Fibroblast of skin of abdomen (primary cell): ENCODE results near the gene STK33.

Source experiments
- DNase-seq: peaks from one replicate; pipeline ENCODE4 v3.0.0-alpha.2; 2013

STK33 gene

DNA sequence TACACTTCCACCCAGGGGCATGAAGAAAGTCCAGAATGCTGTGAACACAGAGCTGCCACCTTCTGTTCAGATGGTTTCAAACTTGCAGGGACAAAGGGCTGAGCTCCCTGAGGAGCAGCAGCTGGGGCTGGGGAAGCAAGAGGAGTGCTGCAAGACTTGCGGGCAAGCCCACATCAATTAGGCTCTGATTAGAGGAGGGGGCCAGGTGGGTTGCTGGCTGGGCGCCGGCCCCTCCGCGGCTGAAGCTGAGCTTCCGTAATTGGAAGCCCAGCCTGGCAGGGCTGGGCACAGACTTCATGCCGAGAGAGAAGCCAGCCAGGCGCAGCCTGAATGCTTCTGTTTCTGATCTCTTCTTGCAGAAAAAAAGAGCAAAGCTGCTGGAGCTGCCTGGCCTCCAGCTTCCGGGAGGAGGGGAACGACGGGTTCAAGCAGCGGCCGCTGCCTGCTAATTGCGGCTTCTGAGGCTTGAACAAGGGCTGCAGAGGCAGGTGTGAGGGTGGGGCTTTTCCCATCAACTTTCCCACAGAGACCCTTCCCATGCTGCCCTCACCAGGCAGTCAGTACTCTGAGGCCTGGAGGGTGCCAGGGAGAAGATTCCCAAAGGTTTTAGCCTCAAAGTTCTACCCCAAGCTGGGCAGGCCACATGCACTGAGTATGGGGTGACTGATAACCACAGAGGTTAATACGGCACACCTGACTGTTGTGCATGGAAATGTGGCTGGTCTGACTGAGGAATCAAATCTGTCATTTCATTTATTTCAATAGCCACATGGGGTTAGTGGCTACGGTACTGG is 239.2 kb downstream of the STK33 start:
- DNase-seq, result no peak

GRCh38 chr11:8352876-8353505 is 241.0 kb downstream of the STK33 start:
- no peak for DNase-seq

DNA sequence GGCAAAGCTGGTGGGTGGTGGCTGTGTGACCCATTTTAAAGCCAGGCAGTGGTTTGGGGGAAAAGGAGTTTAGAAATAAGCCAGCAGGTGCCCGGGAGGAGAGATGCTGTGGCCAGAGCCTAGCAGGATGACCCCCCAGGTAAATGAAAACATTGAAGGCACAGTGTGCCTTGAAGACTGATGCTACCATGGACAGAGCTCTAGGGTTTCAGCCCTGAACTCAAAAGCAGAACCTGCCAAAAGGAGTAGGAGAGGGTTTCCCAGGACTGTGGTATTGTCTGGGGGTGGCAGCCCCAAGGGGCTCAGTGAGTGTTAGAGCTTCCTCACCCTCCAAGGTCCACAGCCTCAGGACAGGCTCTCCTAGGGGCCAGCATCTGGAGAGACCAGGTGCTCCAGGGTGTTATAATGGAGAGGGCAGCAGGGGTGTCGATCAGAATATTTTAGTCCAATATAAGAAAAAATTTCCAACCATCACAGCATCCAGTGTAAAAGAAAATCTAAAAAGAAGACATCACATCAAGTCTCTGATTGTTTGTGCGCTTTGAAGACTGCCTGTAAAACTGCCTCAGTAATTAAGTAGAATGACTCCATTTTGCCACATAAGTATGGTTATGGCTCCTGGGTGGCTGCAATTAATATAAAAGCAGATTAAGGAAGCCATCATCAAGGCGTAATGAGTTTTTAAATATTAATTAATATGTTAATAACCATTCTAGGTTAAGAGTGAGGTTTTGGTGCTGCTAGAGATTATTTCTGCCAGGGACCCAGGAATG is 241.7 kb downstream of the STK33 start:
- DNase-seq, result no peak

GRCh38 chr11:8351223-8351622 is 242.8 kb downstream of the STK33 start:
- DNase-seq, result no peak

- no peak for DNase-seq
Measured at GRCh38 chr11:8347978-8348377, 246.1 kb downstream of the STK33 start.

DNA sequence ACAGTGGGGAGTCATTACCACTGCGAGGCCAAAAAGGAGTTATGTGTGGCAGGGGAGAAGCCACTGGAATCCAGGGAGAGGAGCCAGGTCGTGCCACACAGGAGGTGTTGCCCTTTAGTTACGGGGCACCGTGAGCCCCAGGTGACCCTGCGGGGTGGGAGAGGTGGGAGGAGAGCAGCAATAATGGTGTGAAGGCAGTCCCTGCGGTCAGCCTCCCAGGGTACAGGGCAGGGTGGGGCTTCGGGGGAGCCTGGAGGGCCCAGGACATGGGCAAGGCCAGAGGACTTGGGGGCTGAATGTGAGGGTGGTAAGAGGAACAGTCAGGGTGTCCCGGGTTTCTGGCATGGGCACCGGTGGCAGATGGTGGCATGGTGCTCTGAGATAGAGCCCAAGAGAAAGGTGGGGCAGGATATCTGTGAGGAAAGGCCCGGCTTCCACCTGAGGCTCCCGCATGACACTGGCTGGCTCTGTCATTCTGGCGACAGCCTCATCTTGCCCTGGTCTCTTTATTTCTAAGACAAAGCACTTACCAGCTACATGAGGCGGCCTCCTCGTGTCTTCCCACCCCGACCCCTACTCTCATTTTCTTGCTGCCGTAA is 247.8 kb downstream of the STK33 start:
- DNase-seq, result no peak

GRCh38 chr11:8345179-8345578 is 248.8 kb downstream of the STK33 start:
- no peak for DNase-seq

DNA sequence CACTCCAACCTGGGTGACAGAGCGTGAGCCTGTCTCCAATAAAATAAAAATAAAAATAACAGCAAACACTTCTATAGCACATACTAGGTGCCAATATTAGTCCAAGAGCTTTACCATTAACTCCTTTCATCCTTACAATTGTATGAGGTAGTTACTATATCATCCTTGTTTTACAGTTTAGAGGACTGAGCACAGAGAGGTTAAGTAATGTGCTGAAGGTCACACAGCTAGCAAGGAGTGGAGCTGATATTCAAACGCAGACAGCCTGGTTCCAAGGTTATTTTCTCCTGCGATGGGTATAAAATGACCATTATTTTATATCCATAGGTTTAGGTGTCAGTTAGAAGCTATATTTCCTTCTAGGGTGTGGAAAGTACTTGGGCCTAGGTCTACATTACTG is 249.7 kb downstream of the STK33 start:
- DNase-seq, result no peak

DNA sequence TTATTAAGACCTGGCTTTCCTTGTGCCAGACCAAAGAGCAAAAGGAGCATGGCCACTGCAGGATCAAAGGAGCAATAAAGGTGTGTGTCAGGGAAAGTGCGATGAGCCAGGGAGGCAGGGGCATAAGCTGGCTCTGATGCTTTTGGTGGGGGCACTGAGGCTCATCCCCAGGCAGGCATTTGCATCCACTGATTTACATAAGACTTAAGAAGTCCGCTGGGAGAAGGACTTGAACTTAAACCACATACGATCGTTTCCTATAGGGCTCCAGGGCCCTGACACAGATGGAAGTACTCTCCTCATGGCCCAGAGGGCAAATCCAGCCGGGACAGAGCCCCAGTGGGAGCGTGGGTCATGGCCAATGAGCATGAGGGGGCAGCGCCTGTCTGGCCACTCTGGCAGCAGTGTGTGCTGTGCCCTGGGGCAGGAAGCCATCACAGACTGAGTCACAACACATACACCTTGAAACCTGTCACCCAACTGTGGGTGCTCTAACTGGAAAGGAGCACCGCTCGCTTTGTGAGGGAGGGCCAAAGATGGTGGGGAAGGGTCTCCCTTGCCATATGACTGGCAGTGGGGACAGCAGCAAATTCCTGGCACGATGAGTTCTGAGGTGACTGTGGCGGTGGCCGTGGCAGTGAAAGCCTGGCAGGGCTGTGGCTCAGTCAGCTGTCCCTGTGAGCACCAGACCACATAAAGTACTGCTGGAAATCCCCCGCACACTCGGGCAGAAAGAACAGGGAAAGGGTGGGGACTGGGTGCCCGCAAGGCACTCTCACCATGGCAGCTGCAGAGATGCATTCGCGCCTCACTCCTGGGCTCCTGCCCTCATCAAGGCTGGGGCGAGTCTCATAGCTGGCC is 251.0 kb downstream of the STK33 start:
- DNase-seq, result no peak

DNA sequence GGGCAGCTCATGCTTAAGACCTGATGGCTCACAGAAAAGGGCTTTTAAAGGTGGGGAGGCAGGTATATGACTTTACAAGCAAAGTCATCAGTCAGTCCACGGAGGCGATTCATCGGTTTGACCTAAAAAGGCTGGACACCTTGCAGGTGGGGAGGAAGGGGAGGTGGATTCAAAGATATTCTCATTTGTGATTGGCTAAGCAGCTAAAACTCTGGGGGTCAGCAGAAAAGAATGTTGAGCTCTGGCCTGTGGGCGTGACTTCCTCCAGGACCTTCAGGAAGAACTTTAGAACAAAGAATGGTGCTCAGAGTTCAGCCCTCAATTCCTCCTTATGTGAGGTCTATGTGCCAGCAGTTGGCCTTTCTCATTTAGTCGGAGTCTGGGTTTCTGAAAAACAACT is 252.0 kb downstream of the STK33 start:
- no peak for DNase-seq
